ENCODE data around the gene ZNF442.
"Not testable (repeated sequence)": the region's sequence is repeated elsewhere in the genome, so short reads cannot be mapped to it uniquely, and the experiment has no call there.

The ZNF442 gene

DNA sequence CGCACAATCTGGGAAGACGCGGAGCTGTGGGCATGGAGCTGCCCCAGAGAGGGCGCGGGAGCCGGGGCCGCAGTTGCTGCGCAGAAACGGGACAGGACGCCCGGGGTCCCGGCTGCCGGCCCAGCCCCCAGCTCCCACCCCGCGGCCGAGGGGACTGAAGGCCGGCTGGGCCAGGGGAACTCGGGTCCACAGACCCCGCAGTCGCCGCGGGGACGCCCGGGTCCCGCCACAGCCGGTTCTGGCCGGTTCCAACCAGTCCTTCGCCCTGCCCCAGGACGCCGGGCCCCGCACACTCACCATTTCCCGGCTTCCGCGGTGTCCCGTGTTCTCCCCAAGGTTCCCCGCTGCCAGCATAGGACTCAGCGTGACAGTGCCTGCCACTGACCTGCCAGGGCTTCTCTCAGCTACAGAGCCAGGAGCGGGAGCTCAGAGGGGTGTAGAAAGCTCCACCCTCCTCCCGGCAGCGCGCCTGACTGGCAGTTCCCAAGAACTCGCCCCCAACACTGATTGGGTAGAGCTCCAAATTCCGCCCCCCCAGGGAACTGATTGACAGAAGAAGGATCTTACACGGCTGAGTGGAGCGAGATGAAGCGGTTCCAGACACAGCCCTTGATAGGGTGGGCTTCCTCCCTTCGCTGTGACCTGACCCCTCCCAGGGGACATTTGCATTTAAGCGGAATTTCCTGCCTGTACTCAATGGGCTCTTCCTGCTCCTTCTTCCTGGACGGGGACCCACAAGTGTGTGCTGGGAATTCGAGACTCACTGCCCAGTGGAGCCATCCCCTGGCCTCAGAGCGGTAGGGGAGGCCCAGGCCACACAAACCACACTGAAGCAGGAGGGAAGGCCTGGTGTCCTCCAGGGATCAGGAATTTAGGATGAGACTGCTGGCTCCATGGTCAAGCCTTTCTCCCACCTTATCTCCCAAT is at the start of gene ZNF442:
Gene ZNF442 (minus strand): TSS at position 448 of the 927 bp plus-strand sequence. CDS start 2,052 bp downstream, outside the sequence.
- DNase-seq (ENCODE audit: low spot score) = peak; percentile 98

DNA sequence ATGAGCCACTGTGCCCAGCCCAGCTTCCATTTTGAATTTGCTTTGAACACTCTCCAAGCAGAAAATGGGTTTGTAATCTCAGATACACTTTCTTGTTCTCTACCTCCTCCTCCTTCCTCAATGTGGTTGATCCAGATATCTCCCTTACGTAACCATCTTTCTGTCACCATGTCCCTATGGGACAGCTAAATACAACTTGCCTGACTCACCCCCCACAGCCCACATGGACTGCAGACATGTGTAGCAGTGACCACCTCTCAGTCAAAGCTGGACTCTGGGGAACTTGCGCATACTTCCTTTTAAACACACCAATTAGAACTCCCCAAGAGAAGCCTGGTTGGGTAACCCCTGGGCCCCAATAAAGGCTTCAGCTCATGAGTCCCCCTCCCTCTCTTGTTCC is 46.4 kb upstream of the ZNF442 start:
- no peak for DNase-seq (ENCODE audit: low spot score)

DNA sequence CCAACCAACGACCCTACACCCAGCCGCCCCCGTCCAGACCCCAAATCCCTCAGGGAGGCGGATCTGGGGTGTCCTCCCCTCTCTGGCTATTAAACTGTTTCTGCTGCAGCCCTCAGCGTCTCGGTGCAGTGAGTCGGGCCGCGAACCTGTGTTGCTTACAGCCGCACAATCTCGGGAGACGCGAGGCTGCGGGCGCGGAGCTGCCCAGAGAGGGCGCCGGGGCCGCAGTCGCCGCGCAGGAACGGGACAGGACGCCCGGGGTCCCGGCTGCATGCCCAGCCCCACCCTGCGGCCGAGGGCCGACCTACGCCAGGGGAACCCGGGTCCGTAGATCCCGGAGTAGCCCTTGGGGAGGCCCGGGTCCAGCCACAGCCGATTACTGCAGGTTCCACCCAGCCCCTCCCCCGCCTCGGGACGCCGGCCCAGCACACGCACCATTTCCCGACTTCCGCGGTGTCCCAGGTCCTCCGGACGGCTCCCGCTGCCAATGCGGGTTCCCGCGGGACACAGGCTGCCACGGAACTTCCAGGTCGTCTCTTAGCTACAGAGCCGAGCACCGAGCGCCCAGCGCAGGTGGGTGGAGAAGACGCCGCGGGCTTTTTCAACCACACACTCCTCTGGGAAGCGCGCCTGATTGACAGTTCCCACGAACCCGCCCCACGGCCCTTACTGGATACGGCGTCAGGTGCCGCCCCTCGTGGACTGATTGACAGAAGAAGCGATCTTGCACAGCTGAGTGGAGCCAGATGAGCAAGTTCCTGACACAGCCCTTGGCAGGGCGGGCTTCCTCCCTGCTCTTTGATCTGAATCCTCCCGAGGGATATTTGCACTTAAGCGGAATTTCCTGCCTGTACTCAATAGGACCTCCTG is 35.4 kb upstream of the ZNF442 start, which contains the start of gene ZNF799:
Gene ZNF799 (minus strand): TSS at position 639 of the 870 bp plus-strand sequence. CDS start 201 bp downstream, at position 438.
- DNase-seq (ENCODE audit: low spot score) = peak; percentile 82

DNA sequence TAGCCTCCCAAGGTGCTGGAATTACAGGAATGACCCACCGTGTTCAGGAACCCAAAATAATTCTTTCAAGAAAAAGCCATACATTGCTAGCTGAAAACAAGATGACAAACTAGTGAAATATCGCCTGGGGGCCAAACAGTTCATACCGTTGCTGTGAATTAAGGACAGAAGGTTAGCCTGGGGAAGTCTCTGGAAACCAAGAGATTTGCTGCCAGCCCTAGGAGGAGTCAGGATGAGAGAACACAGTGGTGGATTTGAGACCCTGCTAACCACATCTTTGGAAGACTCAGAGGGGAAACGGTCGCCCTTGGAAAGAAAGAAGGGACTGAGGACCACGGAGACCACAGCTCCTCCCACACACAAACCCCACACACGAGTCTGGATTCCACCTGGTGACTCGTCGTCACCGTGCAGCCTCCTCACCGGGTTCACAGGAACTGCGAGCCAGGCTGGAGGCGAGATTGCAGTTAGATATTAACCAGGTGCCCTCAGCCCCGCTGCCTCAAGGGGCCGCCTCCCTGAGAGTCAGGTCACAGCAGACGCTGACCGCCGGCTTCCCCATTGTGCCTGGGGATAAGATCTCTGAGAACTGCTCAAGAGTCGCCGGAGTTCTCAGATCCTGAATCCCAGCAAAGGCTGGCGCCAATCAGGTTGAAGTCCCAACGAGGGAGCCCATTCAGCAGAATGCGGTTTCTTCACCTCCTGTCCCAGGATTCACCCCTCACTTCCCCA is 34.6 kb upstream of the ZNF442 start:
- DNase-seq (ENCODE audit: low spot score) = peak; percentile 19

DNA sequence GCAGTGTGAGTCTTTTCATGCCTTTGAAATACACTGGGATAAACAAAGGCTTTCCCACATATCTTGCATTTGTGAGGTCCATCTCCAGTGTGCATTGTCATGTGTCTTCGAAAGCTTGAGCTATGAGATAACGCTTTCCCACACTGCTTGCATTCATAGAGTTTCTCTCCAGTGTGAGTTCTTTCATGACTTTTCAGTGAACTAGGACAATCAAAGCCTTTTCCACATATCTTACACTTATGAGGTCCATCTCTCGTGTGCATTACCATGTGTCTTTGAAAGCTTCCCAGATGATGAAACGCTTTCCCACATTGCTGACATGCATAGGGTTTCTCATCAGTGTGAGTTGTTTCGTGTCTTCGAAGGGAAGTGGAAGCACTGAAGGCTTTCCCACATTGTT is 25.7 kb upstream of the ZNF442 start:
- not testable (repeated sequence) for DNase-seq (ENCODE audit: low spot score)

DNA sequence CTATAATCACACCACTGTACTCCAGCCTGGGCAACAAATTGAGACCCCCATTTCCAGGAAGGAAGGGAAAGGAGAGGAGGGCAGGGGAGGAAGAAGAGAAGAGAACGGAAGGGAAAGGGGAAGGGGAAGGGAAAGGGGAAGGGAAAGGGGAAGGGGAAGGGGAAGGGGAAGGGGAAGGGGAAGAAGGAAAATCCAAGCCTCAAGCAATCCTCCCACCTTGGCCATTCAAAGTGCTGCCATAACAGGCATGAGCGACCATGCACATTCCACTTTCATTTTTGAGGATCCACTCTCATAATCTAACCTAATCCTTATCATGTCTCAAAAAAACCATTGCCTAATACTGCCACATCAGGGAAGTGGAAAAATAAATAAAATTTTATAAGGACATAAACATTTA is 20.9 kb upstream of the ZNF442 start:
- not testable (repeated sequence) for DNase-seq (ENCODE audit: low spot score)

DNA sequence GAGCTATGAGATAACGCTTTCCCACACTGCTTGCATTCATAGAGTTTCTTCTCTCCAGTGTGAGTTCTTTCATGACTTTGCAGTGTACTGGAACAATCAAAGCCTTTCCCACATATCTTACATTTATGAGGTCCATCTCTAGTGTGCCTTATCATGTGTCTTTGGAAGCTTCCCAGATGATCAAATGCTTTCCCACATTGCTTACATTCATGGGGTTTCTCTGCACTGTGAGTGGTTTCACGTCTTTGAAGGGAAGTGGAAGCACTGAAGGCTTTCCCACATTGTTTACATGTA is 14.9 kb upstream of the ZNF442 start:
- DNase-seq (ENCODE audit: low spot score) = no peak

DNA sequence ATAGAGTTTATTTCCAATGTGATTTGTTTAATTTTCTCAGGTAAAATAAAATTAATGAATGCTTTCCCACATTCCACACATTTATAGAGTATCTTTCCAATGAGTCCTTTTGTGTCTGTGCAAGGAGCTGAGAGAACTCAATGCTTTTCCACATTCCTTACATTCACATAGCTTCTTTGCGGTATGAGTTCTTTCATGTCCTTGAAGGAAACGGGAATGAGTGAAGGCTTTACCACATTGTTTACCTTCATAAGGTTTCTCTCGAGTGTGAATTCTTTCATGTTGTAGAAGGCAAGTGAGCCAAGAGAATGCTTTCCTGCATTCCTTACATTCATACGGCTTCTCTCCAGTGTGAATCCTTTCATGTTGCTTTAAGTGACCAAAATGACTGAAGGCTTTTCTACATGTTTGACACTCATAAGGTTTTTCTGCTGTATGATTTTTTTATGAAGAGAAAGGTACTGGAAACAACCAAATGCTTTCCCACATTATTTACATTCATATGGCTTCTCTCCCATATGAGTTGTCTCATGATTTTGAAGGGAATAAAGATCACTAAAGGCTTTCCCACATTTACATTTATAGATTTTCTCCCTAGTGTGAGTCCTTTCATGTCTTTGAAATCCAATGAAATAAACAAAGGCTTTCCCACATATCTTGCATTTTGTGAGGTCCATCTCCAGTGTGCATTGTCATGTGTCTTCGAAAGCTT is 14.4 kb upstream of the ZNF442 start:
- DNase-seq (ENCODE audit: low spot score) = no peak

DNA sequence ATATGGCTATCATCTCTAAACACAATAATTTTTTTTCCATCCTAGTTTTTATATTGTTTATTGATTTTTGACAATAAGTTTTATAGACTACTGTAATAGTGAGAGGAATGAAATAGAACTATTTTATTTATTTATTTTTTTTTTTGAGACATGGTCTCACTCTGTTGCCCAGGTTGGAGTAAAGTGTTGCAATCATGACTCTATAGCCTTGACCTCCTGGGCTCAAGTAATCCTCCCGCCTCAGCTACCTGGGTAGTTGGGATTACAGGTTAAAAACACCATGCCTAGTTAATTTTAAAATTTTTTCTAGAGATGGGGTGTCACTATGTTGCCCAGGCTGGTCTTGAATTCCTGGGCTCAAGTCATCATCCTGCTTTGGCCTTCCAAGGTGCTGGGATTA is 8.5 kb upstream of the ZNF442 start:
- DNase-seq (ENCODE audit: low spot score) = no peak

DNA sequence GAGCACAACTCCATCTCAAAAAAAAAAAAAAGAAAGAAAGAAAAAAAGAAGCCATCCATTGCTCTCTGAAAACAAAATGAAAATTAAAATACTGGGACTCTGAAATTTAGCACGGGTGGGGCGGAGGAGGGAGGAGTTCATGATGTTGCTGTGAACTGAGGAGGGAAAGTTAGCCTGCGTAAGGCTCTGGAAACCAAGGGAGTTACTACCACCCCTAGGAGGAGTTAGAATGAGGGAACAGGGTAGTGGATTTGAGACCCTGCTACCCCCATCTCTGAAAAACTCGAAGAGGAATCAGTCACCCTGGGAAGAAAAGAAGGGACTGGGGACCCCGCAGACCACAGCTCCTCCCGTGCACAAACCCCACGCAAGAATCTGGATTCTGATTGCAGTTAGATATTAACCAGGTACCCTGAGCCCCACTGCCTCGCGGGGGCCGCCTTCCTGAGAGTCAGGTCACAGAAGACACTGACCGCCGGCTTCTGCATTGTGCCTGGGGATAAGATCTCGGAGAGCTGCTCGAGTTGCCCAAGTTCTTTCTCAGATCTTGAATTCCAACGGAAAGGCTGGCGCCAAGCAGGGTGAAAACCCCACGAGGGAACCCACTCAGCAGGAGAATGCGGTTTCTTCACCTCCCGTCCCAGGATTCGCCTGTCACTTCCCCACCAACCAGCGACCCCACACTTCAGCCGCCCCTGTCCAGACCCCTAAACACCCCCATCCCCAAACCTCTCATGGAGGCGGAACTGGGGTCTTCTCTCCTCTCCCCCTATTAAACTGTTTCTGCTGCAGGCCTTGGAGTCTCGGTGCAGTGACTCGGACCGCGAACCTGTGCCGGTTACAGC is 870 bp downstream of the ZNF442 start:
- peak; percentile 24 for DNase-seq (ENCODE audit: low spot score)

DNA sequence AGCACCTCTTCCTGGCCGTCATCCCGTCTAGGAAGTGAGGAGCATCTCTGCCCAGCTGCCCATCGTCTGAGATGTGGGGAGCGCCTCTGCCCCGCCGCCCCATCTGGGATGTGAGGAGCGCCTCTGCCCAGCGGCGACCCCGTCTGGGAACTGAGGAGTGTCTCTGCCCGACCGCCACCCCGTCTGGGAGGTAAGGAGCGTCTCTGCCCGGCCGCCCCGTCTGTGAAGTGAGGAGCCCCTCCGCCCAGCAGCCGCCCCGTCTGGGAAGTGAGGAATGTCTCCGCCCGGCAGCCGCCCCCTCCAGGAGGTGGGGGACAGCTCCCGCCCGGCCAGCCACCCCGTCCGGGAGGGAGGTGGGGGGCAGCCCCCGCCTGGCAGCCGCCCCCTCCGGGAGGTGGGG is 3.2 kb downstream of the ZNF442 start:
- DNase-seq (ENCODE audit: low spot score) = not testable (repeated sequence)

DNA sequence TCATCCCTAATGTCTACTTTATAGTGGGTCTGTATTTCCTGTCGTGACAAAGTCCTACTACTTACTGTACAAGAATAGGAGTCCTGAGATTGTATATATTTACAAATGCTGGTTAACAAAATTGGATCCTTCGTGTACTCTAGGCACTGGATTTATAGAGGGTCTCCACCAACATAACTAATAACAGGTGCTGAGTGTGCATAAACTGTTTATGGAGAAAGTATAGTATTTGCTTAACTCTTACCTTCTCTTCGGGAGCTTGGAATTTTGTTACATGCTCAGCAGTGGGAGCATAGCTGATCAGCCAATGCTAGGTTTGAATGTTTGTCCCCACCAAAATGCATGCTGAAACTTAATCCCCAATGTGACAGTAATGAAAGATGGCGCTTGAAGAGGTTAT is 12.1 kb downstream of the ZNF442 start:
- DNase-seq (ENCODE audit: low spot score) = no peak

DNA sequence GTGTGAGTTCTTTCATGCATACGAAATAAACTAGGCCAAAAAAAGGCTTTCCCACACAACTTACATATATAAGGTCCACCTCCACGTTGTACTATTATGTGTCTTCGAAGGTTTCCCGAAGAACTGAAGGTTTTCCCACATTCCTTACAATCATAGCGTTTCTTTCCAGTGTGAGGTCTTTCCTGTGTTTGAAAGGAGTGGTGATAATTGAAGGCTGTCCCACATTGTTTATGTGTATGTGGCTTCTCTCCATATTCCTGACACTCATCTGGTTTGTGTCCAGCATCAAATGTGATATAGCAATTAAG is 14.6 kb downstream of the ZNF442 start:
- no peak for DNase-seq (ENCODE audit: low spot score)

DNA sequence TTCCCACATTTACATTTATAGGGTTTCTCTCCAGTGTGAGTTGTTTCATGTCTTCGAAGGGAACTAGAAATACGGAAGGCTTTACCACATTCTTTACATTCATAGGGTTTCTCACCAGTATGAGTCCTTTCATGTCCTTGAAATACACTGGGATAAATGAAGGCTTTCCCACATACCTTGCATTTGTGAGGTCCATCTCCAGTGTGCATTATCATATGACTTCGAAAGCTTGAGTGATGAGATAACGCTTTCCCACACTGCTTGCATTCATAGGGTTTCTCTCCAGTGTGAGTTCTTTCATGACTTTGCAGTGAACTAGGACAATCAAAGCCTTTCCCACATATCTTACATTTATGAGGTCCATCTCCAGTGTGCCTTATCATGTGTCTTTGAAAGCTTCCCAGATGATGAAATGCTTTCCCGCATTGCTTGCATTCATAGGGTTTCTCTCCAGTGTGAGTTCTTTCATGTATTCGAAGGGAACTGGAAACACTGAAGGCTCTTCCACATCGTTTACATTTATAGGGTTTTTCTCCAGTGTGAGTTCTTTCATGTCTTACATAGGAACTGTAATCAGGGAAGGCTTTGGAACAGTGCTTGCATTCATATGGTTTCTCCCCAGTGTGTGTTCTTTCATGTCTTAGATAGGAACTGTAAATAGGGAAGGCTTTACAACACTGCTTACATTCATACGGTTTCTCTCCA is 15.1 kb downstream of the ZNF442 start:
- DNase-seq (ENCODE audit: low spot score) = no peak

DNA sequence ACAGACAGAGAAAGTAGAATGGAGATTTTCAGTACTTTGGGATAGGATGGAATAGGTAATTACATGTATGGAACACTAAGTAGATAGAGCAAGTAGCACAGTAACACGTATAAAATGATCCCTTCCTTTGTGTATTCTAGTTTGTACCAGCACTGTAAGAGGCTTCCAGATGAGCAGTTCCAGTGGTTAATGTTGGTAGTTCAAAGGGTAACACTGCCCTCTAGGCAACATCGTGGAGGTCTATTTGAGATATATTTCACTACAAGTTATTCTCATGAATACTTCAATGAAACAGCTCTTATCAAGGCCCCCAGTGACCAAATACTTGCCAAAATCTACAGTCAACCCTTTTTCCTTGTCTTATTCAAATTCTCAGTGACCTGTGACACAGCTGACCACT is 18.6 kb downstream of the ZNF442 start:
- DNase-seq (ENCODE audit: low spot score) = no peak

DNA sequence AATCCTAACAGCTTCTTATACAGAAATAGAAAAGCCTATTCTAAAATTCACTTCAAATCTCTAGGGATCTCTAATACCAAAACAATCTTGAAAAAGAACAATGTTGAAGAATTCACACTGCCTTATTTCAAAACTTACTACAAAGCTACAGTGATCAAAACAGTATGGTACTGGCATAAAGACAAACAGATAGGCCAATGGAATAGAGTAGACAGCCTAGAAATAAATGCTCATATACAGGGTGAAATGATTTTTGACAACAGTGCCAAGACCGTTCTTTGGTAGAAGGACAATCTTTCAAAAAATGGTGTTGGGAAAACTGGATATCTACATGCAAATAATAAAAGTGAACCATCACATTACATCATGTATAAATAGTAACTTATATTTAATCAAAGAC is 20.3 kb downstream of the ZNF442 start:
- DNase-seq (ENCODE audit: low spot score) = no peak

DNA sequence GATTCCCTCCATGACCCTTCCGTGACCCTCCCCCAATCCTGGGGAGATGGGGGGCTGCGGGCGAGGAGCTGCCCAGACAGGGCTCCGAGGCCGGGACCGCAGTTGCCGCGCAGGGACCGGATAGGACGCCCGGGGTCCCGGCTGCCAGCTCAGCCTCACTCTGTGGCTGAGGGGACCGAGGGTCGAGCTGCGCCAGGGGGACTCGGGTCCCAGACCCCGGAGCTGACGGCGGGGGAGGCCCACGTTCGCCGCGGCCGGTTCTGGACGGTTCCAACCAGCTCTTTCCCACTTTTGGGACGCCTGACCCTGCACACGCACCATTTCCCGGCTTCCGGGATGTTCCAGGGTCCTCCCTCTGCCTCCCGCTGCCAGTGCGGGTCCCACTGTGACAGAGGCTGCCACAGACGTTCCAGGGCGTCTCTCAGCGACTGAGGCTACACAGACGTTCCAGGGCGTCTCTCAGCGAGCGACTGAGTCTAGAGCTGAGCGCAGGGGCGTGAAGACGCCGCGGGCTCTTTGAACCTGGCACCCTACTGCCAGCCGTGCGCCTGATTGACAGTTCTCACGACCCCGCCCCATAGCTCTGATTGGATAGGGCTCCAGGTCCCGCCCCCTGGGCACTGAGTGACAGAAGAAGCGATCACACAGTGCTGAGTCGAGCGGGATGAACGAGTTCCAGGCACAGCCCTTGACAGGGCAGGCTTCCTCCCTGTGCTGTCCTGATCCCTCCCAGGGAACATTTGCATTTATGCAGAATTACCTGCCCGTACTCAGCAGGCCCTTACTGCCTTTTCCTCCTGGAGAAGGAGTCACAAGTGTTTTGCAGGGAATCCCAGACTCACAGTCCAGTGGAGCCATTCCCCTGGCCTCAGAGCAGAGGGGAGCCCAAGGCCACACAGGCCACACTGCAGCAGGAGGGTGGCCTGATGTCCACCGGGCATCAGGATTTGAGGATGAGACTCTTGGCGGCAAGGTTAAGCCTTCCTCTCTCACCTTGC is 32.0 kb downstream of the ZNF442 start, which contains the start of gene ZNF563:
Gene ZNF563 (minus strand): TSS at position 472 of the 998 bp plus-strand sequence. CDS start 151 bp downstream, at position 321.
- peak; percentile 96 for DNase-seq (ENCODE audit: low spot score)

DNA sequence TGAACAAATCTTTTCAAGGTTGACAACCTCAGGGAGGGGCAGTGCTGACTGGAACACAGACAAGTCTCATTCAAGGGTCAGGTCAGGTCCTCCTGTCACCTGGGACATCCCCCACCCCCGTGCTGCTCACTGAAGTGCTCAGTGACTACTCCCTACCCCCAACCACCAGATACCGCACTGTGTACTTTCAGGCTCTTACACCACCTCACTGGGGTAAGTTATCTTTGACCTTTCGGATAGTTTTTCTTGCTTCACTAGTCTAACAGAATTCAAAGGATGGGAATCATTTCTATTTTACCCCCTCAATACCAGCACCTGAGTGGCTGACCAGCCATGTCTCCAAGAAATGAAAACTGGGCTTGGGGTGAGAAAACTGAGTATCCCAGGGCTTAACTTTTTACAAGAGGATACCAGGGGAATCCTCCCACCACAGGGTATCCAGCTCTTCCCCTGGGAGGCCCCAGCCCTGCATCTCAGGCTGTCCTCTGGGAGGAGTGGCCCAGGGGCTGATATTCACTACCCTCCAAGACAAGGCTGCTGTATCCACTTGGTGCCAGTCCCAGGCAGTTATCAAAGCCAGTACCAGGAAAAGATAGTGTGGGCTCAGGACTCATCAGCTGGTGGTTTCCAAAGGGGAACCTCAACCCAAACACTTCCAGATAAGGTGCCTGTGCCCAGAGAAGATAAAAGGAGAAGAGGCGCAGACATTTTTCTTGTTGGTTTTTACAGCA is 34.1 kb downstream of the ZNF442 start:
- DNase-seq (ENCODE audit: low spot score) = peak; percentile 6
